Epidermal melanocyte (primary cell): ENCODE data around the gene STARD7.

ENCODE experiments used
- DNase-seq: peaks from one replicate; pipeline ENCODE4 v3.0.0; 2011; ENCODE audit warnings: low spot score; ENCODE audit not compliant: insufficient read length

The STARD7 gene

GRCh38 chr2:96137321-96138178, 71.1 kb downstream of the STARD7 start:
- DNase-seq = no peak

DNA sequence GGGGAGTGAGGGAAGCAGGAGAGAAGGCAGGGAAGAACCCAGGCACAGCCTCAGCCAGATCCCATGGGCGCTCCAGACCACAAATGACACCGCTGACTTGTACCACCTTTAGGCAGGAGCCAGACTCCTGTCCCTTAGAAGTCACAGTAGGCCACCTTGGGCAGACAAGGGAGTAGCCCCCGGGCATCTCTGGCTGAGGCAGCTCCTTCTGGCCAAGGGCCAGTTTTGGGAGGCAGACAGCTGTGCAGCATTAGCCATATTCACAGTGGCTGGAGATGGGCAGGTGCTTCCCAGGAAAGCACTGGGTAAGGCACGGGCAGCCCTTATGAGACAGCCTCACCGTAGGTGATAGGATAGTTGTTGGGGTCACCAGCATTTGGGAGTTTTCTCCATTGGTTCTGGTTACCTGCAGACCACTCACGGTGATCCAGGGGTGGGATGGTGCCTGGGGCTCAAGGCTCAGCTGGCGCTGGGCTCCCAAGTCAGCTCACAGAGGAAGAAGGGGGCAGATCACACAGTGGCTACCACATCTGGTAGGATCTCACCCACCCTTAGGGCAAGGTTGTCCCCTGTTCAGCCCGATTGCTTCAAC, 72.4 kb downstream of the STARD7 start:
- DNase-seq = no peak

DNA sequence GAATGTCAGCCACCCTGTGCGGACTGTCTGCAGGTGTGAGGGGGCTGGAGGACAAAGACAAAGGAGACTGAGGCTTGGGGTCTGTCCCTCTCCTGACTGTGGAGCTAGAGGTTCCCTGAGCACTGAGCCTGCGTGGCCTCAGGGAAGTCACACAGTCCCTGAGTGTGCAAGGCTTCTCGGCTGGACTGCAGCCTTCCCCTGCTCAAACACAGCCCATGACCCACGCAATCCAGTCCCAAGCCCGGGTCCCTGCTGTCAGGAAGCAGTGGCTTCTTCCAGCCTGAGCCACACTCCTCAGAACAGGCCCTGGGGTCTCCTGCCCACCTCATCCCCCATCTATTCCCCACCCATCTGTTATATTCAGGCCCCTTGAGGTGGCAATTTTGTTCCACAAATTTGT, 73.0 kb downstream of the STARD7 start:
- no peak for DNase-seq

DNA sequence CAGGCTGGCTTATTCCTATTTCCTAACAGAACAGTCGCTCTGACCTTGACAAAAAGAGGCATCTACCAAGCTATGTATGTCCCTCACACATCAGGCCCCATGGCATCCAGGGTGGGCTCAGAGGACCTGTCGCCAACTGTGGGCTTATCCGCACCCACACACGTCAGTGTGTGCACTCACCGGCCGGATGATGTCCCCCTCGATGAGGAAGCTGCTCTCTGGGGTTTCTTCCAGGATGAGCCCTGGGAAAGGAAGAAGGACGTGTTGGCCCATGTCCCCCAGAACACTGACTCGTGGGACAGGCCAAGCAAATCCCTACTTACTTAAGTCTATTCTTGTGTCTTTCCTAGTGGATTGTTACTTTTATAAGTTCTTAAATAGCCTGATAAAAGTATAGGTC, 73.5 kb downstream of the STARD7 start:
- DNase-seq = no peak
